ENCODE results near the gene UBXN11.

Gene UBXN11

GRCh38 chr1:26318338-26319064, 12.1 kb upstream of the UBXN11 start:
- H3K9ac ChIP-seq: no peak overlapping the region
- H3K79me2 ChIP-seq (ENCODE audit: insufficient read depth, low read depth): no peaks in the 10 kb centered on the region
- H3K27me3 ChIP-seq (ENCODE audit: insufficient read depth, low read depth): no peaks in the 10 kb centered on the region
- H2AFZ ChIP-seq (ENCODE audit: low read depth): no peak overlapping the region
- peaks cover 4% of the 10 kb centered on the region for H3K4me1 ChIP-seq (ENCODE audit: low read depth, poor library complexity, severe bottlenecking)
- TF ChIP-seq, protein P1, sequence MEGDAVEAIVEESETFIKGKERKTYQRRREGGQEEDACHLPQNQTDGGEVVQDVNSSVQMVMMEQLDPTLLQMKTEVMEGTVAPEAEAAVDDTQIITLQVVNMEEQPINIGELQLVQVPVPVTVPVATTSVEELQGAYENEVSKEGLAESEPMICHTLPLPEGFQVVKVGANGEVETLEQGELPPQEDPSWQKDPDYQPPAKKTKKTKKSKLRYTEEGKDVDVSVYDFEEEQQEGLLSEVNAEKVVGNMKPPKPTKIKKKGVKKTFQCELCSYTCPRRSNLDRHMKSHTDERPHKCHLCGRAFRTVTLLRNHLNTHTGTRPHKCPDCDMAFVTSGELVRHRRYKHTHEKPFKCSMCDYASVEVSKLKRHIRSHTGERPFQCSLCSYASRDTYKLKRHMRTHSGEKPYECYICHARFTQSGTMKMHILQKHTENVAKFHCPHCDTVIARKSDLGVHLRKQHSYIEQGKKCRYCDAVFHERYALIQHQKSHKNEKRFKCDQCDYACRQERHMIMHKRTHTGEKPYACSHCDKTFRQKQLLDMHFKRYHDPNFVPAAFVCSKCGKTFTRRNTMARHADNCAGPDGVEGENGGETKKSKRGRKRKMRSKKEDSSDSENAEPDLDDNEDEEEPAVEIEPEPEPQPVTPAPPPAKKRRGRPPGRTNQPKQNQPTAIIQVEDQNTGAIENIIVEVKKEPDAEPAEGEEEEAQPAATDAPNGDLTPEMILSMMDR (conservative IDR thresholded peaks at IDR 0.05; ENCODE audit: low read depth, low read length): no peak
- no peaks in the 10 kb centered on the region for H4K20me1 ChIP-seq (ENCODE audit: insufficient read depth)
- H3K4me2 ChIP-seq: no peak overlapping the region
- H3K27ac ChIP-seq: no peak overlapping the region
- H3K4me3 ChIP-seq (IDR thresholded peaks at IDR 0.05; ENCODE audit: insufficient read depth, low read depth, low read length): no peak overlapping the region
- no peaks in the 10 kb centered on the region for H3K36me3 ChIP-seq (ENCODE audit: insufficient read depth)

- Histone ChIP-seq H4K20me1 (ENCODE audit: insufficient read depth) (no peaks in the 10 kb centered on the region), H3K36me3 (ENCODE audit: insufficient read depth) (no peaks in the 10 kb centered on the region), H2AFZ (ENCODE audit: low read depth) (no peak within 1 kb of the TSS), H3K4me1 (ENCODE audit: low read depth, poor library complexity, severe bottlenecking) (peaks cover 4% of the 10 kb centered on the region), H3K27me3 (ENCODE audit: insufficient read depth, low read depth) (no peaks in the 10 kb centered on the region), H3K79me2 (ENCODE audit: insufficient read depth, low read depth) (no peaks in the 10 kb centered on the region), H3K27ac (no peak within 1 kb of the TSS), H3K4me2 (no peak within 1 kb of the TSS), H3K4me3 (IDR thresholded peaks at IDR 0.05; ENCODE audit: insufficient read depth, low read depth, low read length) (no peak within 1 kb of the TSS), H3K9ac (no peak within 1 kb of the TSS)
- TF ChIP-seq, protein P1 (conservative IDR thresholded peaks at IDR 0.05; ENCODE audit: low read depth, low read length): no peak
Observed at GRCh38 chr1:26317612-26318337, 11.3 kb upstream of the UBXN11 start, which contains the start of gene CD52. Gene CD52, plus strand, starts transcription at chr1:26317958. Its CDS starts 60 bp downstream, at chr1:26318018.

DNA sequence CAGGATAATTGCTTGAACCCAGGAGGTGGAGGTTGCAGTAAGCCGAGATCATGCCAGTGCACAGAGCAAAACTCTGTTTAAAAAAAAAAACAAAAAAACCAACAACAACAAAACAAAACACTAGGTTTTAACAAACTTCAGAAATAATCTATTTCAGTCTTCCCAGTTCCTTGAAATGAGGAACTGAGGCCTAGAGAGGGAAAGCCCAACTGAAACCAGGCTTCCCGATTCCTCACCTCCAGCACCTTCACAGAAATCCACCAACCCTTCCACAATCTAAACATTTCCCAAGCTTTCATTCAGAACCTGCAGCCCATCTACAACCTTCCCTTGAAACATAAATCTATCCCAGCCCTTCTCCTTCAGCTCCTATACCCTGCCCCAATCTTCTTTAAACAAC, 10.7 kb upstream of the UBXN11 start:
- Histone ChIP-seq H3K4me2 (no peak overlapping the region), H3K9ac (no peak overlapping the region), H3K36me3 (ENCODE audit: insufficient read depth) (no peaks in the 10 kb centered on the region), H2AFZ (ENCODE audit: low read depth) (no peak overlapping the region), H4K20me1 (ENCODE audit: insufficient read depth) (no peaks in the 10 kb centered on the region), H3K27me3 (ENCODE audit: insufficient read depth, low read depth) (no peaks in the 10 kb centered on the region), H3K27ac (no peak overlapping the region), H3K4me1 (ENCODE audit: low read depth, poor library complexity, severe bottlenecking) (peaks cover 4% of the 10 kb centered on the region), H3K4me3 (IDR thresholded peaks at IDR 0.05; ENCODE audit: insufficient read depth, low read depth, low read length) (no peak overlapping the region), H3K79me2 (ENCODE audit: insufficient read depth, low read depth) (no peaks in the 10 kb centered on the region)
- TF ChIP-seq, protein P1 (conservative IDR thresholded peaks at IDR 0.05; ENCODE audit: low read depth, low read length): no peak

- Histone ChIP-seq H3K4me1 (ENCODE audit: low read depth, poor library complexity, severe bottlenecking) (peaks cover under 1% of the 10 kb centered on the region), H3K36me3 (ENCODE audit: insufficient read depth) (no peaks in the 10 kb centered on the region), H3K9ac (no peak overlapping the region), H3K27me3 (ENCODE audit: insufficient read depth, low read depth) (no peaks in the 10 kb centered on the region), H3K4me2 (no peak overlapping the region), H3K27ac (no peak overlapping the region), H2AFZ (ENCODE audit: low read depth) (no peak overlapping the region), H4K20me1 (ENCODE audit: insufficient read depth) (no peaks in the 10 kb centered on the region), H3K4me3 (IDR thresholded peaks at IDR 0.05; ENCODE audit: insufficient read depth, low read depth, low read length) (no peak overlapping the region), H3K79me2 (ENCODE audit: insufficient read depth, low read depth) (no peaks in the 10 kb centered on the region)
- TF ChIP-seq, protein P1 (conservative IDR thresholded peaks at IDR 0.05; ENCODE audit: low read depth, low read length): no peak
Observed at GRCh38 chr1:26315874-26316850, 9.7 kb upstream of the UBXN11 start.

Measured in KMS-11 (cell line).